HG03575 (cell line): Measurements from ENCODE around the gene CCT5.
"Not testable (repeated sequence)": the region's sequence is repeated elsewhere in the genome, so short reads cannot be mapped to it uniquely, and the experiment has no call there.

ENCODE experiments used
- ATAC-seq: cut with Tn5 transposase; IDR thresholded peaks from one replicate; pipeline ENCODE4 v1.9.1; 2021; ENCODE audit not compliant: unreplicated experiment, insufficient number of reproducible peaks, low FRiP score; ENCODE audit errors: extremely low read depth

The CCT5 gene

DNA sequence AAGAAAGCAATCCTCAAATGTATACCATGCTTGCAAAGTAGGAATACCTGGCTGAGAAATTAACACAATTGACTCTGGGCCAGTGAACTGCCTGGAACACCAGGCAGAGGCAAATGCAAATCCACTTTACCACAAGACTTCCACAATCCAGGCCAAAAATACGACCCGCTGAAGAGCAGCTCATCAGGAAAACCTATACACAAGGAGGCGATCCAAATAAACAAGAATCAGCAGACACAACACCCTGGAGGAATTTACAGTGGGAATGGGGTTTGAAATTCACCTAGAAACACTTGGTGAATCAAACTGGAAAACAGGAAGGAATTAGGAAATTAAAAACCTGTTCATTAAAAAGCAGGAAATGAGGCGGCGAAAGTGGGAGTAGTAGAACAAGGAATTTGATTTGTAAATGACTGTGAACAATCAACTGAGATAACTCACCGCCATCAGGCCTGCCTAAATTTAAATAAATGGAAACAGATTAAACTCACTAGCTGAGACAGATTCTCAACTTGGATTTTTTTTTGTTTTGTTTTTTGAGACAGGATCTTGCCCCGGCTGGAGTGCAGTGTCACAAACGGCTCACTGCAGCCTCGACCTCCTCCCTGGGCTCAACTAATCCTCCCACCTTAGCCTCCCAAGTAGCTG, 41.7 kb downstream of the CCT5 start:
- no peak for ATAC-seq

DNA sequence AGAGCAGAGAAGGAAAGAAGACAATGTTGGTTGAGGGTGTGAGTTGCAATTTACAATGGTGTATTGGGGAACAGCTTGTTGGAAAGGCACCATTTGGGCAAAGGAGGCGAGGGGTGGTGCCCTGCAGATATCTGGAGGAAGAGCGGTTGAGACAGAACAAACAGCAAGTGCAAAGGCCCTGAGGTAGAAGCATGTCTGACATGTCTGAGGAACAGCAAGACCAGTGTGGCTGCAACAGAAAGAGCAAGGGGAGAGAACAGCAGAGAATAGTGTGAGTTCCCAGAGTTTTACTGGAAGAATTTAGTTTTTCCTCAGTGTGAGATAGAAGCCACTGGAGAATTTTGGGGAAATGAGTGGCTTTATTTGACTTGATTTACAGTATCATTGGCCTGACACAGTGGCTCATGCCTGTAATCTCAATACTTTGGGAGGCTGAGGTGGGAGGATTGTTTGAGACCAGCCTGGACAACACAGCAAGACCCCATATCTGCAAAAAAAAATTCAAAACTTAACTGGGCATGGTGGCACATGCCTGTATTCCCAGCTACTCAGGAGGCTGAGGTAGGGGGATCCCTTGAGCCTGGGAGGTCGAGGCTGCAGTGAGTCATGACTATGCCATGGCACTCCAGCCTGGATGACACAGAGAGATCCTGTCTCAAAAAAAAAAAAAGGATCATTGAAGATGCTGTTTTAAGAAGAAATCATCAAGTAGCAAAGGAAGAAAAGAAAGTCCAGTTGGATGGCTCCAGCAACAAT, 44.0 kb downstream of the CCT5 start:
- no peak for ATAC-seq

DNA sequence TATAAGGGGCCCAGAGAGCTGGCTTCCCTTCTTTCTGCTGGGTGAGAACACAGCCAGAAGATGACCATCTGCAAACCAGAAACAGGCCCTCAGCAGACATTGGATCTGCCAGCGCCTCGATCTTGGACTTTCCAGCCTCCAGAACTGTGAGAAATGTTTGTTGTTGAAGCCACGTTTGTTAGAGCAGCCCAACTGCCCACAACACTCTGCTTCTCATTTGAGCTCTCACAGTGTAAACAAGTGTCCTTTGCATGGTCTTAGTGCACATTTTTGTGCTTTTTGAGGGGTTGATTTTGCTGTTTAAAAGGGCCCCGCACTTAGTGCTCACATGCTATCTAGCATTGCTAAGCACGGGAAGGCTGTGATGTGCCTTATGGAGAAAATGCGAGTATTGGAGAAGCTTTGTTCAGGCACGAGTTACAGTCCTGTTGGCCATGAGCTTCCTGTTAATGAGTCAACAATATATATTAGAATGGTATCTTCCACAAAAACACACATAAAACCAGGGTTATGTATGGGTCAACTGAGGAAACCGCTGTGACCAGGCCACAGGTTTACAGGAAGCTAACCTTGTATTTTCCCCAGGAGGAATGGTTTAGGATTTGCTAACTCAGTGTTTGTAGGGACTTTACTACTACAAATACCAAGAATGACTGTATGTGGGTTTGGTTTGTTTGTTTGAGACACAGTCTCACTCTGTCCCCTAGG, 45.7 kb downstream of the CCT5 start:
- no peak for ATAC-seq

DNA sequence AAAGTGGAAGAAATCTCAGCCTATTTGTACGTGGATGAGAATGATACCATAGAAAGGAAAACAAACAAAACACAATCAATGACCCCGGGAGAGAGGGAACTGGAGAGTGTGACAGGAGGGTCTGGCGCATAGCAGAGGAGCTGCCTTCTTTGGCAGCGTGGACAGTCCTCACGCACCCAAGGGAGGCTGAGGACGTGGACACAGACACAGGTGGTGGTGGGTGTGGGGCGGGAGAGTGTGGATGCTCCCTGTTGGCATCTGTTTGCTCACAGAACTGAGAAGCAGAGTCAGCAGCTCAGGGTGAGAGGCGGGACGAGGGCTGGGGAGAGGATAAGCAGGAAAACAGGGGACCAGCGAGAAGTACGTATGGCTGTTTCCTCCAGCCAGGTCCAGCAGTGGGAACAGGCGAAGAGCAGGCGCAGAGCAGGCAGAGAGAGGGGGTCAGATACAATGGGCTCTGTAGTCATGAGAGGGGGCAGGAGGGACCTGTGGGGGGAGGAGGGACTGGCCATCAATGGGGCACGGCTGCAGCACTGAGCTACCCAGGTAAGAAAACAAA, 47.6 kb downstream of the CCT5 start:
- ATAC-seq, result no peak

DNA sequence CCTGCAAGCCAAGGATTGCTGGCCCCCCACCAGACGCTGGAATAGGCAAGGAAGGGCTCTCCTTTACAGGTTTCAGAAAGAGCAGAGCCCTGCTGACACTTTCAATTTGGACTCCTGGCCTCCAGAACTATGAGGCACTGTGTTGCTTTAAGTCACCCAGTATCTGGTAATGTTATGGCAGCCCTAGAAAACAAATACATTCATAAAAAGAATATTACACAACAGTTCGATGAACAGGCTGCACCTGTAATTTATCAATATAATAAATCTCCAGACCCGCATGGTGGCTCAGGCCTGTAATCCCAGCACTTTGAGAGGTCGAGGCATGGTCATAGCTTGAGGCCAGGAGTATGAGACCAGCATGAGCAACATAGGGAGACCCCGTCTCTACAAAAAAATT, 50.2 kb downstream of the CCT5 start:
- ATAC-seq, result no peak

DNA sequence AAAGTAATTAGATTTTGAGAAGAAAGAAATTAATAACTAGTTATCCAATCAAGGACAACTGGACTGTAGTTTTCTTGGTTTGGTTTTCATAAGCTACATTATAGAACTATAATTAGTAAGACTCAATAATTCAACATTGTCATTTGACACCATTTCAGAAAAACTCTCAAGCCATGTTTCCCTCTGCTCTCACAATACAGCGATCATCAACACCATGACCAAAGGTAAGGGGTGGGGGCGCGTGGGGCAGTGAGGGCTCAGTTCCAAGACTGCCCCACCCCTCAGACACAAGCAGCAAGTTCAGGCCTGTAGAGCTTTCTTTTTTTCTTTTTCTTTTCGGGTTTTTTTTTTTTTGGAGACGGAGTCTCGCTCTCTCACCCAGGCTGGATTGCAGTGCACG, 51.2 kb downstream of the CCT5 start:
- ATAC-seq, result no peak

DNA sequence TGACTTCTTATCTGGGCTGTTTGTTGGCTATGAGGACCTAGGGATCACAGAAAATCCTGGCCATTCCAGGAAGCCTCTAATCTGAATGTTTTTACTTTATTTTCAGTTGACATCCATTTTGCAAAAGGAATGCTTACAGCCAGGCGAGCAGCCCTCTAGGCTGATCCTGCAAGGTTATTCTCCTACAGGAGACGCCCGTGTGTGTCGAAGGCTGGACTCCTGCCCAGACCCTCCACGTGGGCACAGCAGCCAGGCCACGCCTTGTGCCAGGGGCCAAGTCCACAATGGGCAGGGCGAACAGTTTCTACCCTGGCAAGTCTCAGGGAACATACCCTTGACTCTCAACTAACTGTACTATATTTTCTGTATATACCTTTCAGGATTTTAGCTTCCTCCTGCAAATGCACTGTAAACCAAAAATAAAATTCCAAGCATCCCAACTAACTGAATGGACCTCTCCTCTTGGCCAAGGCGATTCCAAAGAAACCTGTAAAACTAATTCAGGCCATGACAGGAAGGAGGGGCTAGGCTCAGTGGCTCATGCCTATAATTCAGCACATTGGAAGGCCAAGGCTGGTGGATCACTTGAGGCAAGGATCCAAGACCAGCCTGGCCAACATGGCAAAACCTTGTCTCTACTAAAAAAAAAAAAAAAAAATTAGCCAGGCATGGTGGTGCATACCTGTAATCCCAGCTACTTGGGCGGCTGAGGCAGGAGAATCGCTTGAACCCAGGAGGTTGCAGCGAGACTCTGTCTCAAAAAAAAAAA, 51.9 kb downstream of the CCT5 start:
- ATAC-seq, result no peak

DNA sequence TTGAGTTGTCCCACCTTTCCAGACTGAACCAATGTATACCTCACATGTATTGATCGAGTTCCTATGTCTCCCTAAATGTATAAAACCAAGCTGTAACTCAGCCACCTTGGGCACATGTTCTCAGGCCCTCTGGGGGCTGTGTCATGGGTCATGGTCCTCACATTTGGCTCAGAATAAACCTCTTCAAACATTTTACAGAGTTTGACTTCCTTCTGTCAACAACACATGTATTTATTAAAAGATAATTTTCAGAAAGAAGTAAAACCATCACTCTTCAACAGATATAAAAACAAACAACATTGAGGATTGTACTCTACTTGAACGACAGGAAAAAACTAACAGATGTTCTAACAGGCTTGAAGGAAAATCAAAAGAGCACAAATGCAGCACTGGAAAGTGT, 53.1 kb downstream of the CCT5 start:
- ATAC-seq, result no peak

DNA sequence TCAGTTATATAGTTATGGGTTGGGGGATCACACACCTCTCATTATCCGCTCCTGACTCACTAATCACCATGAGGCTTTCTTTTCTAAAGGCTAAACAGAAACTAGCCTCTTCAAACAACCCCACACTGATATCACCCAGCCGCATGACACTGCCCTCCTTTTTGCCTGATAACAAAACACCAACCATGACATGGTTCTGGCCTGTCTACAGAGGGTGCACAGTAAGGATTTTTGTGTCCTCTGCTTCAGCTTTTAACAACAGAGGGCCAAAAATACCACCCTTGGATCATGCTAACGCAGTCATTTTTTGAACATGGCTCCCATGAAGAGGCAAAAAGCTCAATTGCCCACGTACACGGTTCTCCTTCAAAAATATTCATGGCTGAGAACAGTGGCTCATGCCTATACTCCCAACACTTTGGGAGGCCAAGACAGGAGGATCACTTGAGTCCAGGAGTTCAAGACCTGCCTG, 53.7 kb downstream of the CCT5 start:
- ATAC-seq, result no peak

DNA sequence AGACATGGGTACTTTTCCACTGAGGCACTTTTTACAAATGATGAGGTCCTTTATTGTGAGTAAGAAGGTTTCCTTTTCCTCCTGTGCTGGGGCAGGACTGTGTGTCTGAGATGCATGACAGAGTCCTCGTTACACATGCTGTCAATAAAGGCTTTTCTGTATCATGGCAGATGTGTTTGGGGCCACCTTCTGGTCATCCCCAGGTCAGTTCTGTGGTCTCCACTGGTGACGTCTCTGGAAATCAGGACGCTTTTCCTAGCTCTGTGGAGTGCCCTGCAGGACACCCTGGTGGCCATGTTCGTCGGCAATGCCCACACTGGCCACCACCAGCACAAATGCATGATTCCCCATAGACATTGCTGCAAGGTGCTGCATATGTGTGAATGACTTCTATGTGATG, 54.9 kb downstream of the CCT5 start:
- no peak for ATAC-seq

DNA sequence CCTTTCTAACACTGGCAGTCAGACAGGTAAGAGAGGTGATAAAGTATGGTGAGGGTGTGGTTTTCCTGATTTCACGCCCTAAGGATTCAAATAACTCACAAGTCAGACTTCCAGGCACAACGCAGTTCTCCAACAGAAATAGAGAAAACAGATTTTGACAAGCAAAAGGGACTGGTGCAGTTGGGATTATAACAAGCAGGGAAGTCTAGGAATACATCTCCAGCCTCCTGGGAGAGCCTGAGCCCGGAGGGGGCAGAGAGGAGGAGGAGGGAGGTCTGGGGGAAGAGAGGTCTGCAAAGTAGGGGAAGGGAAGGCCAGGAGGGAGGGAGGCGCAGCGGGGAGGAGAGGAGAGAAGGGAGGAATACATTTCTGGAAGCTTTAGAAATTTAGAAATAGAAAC, 56.0 kb downstream of the CCT5 start:
- ATAC-seq, result no peak

DNA sequence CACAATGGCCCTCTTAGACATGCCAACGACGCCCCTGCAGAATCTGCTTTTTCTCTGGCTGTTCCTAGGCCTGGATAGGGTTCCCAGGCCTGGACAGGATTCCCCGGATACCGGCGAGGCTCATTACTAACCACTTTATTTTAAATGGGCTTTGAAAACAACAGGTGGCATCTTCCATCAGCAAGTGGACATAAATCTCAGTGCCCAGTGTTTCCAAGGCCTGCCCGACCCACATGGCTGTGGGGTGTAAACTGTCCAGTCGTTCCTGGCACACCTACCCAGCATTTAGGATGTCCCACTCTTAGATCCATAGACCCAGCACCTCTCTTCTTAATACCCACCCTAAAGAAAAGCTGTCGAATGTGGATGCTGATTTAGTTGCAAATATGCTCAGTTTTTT, 56.7 kb downstream of the CCT5 start:
- ATAC-seq, result no peak

DNA sequence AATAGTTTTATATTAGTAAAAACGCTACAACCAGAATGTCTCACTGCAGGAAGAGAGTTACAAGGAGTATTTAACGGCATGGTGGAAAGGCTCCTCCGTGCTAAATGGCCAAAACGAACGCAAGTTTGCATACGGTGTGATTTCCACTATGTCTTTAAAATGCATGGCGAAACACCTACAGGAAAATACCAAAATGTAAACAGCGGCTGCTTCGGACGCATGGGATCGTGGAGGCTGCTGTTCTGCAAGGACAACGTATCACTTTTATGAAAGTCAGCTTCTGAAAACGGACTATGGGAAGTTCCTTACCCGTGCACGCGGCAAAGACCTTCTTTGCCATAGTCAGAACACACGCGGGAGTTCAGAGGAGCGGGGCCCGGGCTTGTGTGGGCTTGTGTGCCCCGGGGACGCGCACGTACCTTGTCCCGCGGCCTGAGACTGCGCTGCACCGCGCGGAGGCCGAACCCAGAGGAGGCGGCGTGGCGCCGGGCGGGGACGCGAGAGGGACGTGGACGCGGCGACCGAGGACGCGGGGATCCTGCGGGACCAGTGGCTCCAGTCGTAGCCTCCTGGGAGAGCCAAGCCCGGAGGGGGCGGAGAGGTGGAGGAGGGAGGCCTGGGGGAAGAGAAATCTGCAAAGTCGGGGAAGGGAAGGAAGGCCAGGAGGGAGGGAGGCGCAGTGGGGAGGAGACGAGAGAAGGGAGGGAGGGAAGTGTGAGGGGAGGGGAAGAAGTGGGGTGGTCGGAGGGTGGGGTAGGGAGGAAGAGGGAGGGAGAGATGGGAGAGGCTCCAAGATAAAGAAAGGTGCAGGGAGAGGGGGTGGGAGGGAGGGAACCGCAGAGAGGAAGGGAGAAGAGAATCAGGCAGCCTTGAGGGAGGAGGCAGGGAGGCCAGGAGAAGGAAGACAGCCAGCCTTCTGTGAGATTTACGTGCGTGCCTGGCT, 57.4 kb downstream of the CCT5 start, which contains the start of gene CMBL:
CMBL (minus strand) TSS at position 697 of the 943 bp plus-strand sequence. CDS start 17,140 bp downstream, outside the sequence.
- no peak for ATAC-seq

DNA sequence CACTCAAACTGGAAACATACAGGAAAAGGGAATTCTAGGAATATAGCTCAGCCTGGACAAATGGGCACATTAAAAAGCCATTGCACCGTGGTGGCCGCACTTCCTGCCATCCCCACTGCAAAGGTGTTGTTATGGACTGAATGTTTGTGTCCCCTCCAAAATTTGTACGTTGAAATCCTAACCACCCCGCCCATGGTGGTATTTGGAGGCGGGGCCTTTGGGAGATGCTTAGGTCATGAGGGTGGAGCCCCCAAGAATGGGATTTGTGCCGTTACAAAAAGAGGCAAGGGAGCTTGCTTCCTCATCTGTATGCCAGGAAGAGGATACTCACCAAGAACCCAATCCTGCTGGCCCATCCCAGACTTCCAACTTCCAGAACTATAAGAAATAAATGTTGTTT, 58.8 kb downstream of the CCT5 start:
- ATAC-seq, result no peak

DNA sequence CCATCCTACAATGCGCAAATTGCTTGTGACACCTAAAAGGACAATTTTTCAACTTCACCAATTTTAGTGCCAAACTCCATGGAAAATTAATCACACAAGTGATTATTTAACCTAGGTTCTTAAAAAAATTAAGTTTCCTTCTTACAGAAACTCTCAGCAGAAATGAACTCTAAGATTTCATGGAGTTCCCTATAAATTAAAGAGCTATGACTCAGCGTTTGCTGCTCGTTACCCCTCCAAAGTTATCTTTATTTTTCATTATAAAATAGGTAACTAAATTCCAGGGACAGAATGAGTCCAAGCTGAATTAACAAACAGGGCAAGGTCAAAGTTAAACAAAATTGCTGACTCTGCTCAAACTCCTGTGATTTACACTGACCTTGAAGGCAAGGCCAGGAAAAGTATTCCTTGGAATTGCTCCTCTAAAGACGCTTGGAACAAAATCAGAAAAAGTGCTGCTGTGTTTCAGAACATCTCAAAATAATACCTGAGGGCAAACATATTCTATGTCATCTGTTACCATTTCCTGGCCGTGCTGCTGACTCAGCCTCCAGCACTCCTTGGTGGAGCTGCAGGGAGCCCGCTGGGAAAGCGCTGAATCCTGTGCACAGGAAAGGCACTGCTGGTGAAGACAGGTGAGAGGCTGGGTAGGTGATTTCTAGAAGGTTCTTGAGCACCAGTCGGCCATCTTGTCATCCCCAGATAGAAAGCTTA, 60.1 kb downstream of the CCT5 start:
- ATAC-seq, result no peak

DNA sequence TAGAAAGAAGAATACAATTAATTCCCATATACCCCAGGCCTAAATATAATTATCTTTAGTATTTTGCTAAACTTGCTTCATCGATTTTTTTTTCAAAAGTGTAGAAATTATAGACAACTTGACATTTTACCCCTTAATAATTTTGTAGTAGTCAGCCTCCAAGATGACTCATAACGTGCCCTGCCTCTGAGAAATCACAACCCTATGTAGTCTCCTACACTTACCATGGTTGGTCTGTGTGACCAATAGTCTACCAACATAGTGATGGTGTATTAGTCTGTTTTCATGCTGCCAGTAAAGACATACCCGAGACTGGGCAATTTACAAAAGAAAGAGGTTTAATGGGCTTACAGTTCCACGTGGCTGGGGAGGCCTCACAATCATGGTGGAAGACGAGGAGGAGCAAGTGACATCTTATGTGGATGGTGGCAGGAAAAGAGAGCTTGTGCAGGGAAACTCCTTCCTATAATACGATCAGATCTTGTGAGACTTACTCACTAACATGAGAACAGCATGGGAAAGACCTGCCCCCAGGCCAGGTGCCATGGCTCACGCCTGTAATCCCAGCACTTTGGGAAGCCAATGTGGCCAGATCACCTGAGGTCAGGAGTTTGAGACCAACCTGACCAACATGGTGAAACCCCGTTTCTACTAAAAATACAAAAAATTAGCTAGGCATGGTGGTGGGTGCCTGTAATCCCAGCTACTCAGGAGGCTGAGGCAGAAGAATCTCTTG, 60.9 kb downstream of the CCT5 start:
- not testable (repeated sequence) for ATAC-seq
